Ramos (cell line): ENCODE data around the gene LMF1.
"Not testable (repeated sequence)": the region's sequence is repeated elsewhere in the genome, so short reads cannot be mapped to it uniquely, and the experiment has no call there.

Experiments
- in situ Hi-C: fragments of 300-500 bp; cut with MboI; formaldehyde crosslinking; loops from one replicate; pipeline ENCODE4 v1.14.3; 2022; ENCODE audit warnings: low sequenced_read_pairs; ENCODE audit not compliant: unreplicated experiment

Gene LMF1

DNA sequence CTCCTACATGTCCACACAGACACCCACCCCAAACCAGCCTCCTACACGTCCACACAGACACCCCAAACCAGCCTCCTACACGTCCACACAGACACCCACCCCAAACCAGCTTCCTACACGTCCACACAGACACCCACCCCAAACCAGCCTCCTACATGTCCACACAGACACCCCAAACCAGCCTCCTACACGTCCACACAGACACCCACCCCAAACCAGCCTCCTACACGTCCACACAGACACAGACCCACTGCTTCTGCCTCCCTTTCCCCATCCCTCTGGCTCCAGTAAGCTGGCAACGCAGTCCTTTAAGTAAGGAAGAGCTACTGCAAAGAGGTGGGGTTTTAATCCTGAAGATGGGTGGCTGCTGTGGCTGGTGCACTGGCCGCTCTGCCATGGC is 17.0 kb downstream of the LMF1 start:
- in situ Hi-C loops: not testable (repeated sequence)

DNA sequence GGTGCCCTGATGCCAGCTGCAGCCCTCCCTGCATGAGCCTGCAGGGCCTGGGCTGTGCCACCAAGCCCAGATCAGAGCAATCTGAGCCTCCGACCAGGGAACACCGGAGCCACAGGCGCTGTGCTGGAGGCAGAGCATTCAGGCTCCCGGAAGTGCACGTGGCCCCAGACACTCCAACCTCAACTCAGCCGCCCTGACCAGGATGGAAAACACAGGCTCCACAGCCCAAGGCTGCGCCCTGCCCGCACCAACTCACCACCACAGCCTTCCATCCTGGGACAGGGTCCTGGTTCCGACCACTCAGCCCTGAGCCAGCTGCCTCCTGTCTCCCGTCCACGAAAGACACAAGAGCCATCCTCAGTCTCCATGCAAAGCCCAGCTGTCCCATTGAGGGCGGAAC is 18.5 kb downstream of the LMF1 start:
- in situ Hi-C loops: no loop called here

DNA sequence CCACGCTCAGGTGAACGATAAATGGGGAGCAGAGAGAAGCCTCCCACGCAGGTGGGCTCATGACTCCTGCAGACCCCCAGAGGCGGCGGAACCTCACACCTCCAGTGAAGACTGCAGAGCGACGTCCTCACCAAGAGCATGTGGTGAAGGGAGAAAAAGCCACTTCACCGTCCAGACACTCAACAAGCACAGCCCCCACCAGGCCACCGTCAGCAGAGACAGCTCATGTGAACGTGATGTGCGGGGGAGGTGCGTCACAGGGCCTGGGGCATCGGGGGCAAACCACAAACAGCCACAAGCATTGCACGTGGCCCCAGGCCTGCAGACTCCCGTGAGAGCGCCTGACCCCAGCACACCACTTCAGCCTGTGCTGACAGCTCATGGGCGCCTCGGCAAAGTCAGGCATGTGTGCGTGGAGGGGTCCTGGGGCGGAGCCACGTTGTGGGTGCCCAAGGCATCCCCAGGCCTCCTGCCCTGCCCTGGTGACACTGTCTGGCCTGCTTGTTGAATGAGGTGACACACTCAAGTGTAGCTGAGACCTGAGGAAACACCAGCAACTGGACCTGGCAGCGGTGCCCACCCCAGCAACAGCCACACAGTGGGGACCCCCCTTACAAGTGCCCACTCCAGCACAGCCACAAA is 19.0 kb downstream of the LMF1 start:
- in situ Hi-C loops: no loop called here

DNA sequence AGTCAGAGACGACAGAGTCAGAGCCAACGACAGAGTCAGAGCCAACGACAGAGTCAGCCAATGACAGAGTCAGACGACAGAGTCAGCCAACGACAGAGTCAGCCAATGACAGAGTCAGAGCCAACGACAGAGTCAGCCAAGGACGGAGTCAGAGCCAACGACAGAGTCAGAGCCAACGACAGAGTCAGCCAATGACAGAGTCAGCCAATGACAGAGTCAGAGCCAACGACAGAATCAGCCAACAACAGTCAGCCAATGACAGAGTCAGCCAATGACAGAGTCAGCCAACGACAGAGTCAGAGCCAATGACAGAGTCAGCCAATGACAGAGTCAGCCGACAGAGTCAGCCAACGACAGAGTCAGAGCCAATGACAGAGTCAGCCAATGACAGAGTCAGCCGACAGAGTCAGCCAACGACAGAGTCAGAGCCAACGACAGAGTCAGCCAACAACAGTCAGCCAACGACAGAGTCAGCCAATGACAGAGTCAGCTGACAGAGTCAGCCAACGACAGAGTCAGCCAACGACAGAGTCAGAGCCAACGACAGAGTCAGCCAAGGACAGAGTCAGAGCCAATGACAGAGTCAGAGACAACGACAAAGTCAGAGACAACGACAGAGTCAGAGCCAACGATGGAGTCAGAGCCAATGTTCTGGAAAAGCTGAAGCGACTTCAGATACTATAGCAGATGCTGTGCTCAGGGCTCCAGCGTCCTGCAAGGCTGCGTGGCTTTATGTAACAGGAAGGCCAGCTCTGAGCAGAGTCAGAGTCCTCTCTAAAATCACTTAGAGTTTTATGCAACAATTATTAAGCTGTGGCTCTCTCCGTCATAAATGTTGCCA is 19.8 kb downstream of the LMF1 start:
- in situ Hi-C loops: not testable (repeated sequence)

DNA sequence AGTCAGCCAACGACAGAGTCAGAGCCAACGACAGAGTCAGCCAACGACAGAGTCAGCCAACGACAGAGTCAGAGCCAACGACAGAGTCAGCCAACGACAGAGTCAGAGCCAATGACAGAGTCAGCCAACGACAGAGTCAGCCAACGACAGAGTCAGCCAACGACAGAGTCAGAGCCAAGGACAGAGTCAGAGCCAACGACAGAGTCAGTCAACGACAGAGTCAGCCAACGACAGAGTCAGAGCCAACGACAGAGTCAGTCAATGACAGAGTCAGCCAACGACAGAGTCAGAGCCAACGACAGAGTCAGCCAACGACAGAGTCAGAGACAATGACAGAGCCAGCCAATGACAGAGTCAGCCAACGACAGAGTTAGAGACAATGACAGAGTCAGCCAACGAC is 22.0 kb downstream of the LMF1 start:
- in situ Hi-C loops: not testable (repeated sequence)

DNA sequence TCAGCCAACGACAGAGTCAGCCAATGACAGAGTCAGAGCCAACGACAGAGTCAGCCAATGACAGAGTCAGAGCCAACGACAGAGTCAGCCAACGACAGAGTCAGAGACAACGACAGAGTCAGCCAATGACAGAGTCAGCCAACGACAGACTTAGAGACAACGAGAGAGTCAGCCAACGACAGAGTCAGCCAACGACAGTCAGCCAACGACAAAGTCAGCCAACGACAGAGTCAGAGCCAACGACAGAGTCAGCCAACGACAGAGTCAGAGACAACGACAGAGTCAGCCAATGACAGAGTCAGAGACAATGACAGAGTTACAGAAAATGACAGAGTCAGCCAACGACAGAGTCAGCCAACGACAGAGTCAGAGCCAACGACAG is 22.9 kb downstream of the LMF1 start:
- in situ Hi-C loops: not testable (repeated sequence)

DNA sequence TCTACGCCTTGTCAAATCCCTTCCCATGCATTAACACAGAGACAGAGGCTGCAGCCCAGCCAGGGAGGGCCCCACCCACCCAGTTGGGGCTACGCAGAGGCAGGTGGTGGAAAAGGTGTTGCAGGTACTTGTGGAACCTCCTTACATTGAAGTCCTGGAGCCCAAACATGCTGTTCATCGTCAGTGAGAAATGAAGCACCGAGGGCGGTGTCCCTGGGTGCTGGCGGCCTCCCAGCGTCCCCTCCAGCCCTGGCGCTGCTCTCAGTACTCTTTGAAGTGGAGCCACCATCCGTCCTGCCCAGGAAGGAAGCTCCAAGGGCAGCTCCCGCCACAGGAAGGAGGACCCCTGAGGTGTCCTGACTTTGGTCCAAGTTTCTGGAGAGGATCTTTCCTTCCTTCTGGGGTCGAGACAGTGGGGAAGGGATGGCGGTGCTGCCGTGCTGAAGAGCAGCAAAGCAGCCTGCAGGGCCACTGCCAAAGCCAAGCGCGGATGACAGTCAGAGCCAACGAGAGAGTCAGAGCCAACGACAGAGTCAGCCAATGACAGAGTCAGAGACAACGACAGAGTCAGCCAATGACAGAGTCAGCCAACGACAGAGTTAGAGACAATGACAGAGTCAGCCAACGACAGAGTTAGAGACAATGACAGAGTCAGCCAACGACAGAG is 23.4 kb downstream of the LMF1 start:
- in situ Hi-C loops: no loop called here

DNA sequence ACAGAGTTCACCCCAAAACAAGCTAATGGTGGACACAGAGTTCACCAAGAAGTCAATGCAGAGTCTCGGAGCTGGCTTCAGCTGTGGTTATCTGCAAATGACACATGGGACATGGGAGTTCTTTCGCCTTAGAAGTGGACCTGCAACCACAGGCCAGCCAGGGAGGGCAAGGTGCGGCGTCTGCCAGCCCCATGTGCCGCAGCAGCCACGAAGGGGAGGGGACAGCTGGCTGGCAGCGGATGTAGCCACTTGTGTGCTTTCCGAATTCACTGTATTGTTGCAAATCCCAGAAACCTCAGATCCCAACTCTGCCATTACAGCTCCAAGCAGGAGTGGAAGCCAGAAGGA is 24.8 kb downstream of the LMF1 start:
- in situ Hi-C loops: no loop called here

DNA sequence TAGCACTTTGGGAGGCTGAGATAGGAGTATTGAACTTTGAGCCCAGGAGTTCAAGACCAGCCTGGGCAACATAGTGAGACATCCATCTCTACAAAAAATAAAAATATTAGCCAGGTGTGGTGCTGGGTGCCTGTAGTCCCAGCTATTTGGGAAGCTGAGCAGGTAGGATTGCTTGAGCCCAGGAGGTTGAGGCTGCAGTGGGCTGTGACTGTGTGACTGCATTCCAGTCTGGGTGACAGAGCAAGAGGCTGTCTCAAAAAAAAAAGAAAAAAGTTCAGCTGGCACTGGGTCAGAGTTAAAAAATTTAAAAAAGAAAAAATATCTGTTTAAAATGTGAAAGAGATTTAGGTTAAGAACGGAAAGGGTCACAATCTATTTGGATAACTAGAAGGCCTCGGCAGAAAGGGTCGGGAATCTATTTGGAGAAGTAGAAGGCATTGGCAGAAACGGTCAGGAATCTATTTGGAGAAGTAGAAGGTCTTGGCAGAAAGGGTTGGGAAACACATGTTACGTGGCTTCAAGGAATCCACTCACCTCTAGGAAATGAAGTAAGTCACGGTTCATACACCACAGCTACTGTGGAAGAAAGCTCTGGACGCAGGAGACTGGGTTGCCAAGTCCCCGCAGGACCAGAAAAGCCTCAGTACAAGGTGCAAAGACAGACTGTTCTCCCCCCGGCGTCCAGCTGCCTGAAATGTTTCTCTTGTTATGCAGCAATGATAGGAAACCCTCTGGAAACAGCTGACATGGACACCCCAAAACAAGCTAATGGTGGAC is 25.3 kb downstream of the LMF1 start:
- in situ Hi-C loops: no loop called here

DNA sequence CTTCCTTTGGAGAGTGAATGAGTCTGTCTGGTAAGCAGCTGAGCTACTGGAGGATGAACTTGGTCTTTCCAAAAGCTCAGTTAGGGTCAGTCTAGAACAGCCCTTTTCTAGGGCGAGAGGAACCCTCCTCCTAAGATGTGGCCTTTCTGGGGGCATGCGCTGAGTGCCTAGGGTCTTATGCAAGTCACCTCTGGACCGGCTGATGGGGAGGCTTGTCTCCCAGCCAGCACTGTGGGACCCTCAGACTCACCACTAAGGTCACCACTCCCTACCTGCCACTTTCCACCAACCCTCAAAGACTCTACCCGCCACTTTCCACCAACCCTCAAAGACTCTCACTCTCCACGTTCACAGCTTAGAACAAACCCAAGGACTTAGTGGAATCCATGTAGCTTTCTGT is 26.8 kb downstream of the LMF1 start:
- in situ Hi-C loops: no loop called here

DNA sequence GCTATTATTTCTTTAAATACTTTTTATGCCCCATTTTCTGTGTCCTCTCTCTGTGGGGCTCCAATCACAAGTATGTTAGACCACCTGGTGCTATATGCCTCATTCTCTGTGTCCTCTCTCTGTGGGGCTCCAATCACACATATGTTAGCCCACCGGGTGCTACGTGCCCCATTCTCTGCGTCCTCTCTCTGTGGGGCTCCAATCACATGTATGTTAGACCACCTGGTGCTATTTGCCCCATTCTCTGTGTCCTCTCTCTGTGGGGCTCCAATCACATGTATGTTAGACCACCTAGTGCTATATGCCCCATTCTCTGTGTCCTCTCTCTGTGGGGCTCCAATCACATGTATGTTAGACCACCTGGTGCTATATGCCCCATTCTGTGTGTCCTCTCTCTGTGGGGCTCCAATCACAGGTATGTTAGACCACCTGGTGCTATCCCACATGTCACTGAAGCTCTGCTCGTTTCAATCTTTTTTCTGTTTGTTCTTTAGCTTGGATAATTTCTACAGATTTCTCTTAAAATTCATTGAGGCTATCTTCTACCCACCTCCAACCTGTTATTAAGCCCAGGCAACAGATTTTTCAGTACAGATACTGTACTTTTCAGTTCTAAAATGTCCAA is 28.2 kb downstream of the LMF1 start:
- in situ Hi-C loops: no loop called here

DNA sequence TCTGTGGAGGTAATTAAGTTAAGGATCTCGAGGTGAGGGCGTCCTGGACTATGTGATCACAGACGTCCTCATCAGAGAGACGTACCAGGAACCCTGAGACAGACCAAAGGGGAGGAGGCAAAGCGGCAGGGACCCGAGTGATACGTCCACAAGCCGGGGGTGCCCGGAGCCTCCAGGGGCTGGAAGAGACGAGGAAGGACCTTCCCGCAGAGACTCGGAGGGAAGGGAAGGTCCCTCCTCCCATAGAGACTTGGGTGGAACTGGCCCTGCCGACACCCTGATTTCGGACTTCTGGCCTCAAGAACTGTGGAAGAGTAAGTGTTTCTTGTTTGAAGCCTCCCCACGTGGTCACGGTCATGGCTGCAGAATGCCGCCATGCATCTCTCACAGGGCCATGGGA is 30.8 kb downstream of the LMF1 start:
- in situ Hi-C loops: no loop called here

DNA sequence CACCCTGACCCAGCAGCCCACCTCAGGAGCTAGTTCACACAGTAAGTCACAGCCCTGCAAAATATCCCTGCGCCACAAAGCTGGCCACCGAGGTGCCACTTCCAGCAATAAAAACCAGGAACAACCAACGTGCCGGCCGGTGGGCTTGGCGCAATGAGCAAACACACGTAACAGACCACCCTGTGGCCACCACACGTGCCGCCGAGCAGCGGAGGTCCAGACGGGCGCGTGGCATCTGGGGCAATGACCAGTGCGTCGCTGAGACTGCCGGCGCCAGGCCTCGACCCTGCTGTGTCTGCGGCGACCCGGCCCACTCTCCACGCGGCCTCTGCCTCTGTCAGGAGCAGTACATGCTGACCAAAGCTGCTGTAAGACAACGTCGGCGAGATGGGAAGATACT is 31.5 kb downstream of the LMF1 start:
- in situ Hi-C loops: no loop called here

DNA sequence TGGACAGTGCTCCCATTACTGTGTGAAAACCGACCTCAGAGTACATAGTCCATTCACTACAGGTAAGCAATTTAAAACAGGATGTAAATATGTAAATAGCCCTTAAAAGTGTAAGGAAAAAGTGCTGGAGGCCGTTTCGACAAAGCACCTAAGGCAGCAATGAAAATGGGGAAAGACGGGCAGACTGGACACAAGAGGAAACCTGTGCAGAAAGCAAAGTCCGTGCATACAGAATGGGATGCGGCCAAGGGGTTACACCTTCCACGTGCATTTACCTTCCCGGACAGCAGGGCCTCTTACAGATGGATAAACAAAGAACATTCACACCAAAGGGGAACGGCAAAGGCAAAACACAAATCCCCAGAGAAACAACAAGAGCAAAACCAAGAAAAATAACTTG is 32.0 kb downstream of the LMF1 start:
- in situ Hi-C loops: no loop called here

DNA sequence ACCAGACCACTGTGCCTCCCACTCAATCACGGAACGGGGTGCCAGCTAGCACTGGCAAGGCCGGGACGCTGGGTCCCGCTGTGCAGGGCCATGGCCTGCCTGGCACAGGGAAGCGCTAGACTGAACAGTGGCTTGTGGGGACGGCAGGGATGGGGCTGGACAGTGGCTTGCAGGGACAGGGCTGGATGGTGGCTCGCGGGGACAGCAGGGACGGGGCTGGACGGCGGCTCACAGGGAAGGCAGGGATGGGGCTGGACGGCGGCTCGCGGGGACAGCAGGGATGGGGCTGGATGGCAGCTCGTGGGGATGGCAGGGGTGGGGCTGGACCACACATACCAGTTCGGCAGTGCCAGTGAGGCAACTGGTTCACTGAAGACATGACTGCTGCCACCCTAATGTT is 32.6 kb downstream of the LMF1 start:
- in situ Hi-C loops: no loop called here

DNA sequence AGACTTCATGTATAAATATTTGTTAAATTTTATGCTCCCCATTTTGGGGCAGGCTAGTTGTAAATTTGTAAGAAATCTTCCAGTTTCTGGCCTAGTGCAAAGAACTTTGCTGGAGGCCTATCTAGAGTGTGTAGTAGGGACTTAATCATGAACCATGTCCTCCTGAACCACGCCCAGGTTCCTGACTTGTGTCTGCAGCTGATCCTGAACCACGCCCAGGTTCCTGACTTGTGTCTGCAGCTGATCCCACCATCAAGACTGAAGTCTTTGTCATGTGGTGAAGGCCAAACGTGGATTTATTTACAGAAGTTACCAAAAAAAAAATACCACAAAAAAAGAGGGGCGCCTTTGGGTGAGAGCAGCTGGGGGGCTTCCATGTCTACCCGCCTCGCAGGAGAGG is 33.1 kb downstream of the LMF1 start:
- in situ Hi-C loops: no loop called here

DNA sequence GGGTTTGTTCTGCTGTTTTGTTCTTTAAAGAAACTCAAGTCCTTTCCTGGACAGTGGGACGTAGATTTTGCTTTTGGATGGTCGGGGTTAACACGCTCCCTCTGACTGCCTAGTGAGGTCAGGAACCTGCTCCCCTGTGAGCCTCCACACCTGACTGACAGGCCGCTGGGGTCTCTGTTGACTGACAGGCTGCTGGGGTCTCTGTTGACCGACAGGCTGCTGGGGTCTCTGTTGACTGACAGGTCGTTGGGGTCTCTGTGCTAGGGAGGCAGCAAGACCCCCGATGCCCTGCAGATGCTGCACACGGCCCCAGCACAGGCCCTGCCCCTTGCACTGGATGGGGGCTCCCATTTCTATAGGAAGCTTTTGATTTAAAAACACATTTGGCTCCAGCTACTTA is 33.5 kb downstream of the LMF1 start:
- in situ Hi-C loops: no loop called here

DNA sequence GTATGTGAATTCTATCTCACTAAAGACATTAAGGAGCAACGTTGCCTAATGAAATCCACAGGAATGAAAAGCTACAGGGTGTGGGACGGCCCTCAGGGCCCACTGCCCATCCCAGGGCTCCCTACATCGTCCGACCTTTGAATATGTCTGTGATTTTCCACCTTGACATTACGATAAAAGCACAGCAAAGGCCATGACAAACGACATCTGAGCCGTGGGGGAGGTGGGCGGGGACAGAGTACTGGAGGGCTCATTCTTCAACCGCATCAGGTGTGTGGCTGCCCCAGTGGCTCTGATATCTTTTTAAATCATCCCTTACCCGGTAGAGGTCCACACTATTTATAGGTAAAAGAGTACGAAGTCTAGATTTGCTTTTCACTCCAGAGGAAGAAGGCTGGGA is 35.1 kb downstream of the LMF1 start:
- in situ Hi-C loops: no loop called here

DNA sequence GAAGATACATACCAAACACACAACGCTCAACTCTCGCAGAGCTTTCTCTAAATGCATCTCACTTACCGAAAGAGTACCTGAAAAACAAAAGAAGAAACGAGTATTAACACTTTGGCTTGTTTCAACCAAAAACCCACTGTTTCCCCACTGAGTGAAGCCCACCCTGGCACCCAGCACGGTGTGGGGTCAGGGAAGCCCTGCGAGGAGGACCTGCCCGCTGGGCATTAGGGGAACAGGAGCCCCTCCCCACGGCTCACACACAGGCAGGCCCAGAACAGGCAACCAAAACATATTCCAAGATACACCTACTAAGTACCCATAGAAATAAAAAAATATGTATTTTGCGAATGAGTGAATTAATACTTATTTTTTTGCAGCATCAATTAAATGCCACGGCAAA is 36.6 kb downstream of the LMF1 start:
- in situ Hi-C loops: no loop called here

DNA sequence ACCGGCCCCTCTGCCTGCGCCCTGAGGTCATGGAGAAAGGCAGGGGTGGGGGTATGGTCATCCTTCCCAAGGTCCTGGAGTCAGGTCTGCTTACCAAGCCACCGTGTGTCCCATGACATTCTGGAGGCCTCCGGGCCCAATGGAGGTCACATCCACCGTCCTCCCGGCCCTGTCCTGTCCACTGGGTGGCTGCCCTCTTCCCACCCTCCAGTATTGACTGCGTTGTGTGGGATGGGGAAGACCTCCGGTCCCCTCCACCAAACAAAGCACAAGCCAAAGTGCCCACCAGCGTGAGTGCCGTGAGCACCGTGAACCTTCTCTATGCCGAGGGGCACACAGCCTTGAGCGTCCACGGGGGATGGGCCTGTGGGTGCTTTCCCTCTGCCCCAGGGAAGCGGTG is 37.2 kb downstream of the LMF1 start:
- in situ Hi-C loops: no loop called here
